HCT116 (cell line): ENCODE measurements around the gene PASD1. TPM values are rescaled to one million over a fixed set of nuclear protein-coding genes. Genes with fewer than 3 reads are reported as not detected.

Experiments
- ATAC-seq: fragments of 200-7000 bp; cut with Tn5 transposase; 2 replicates; pipeline ENCODE4 v1.9.1; 2020; ENCODE audit warnings: mild to moderate bottlenecking, moderate library complexity
- BruUV-seq: library from RNA; stranded (reverse); fragments of 400-500 nt; replicated peaks from 2 replicates; lab custom pipeline; 2021; lab: Mats Ljungman, UMichigan
- CTCF ChIA-PET: fragments of 300-600 bp; sonication (Branson Sonifier 250); formaldehyde crosslinking; loops from one replicate; lab custom pipeline; 2021; ENCODE audit warnings: antibody characterized with exemption; lab: Charles Lee
- POLR2A ChIA-PET: fragments of 300-600, 350-600 bp; sonication (Branson Sonifier 250); formaldehyde crosslinking; loops from one replicate; lab custom pipeline; 2021; ENCODE audit warnings: antibody characterized with exemption; lab: Charles Lee
- RAD21 ChIA-PET, 2 experiments: fragments of 300-600 bp; sonication (Branson Sonifier 250); formaldehyde crosslinking; loops; one replicate each; lab custom pipeline; 2023; ENCODE audit warnings: low total read pairs in 2 of 2; ENCODE audit not compliant: uncharacterized antibody in 2 of 2, unreplicated experiment in 2 of 2, low non-redundant PET in 1 of 2; lab: Charles Lee
- DNase-seq: peaks from one replicate; pipeline ENCODE4 v3.0.0-alpha.2; 2010; ENCODE audit warnings: low read depth, low spot score
- H2AFZ ChIP-seq: fragments of 200-600 bp; shearing (Covaris generic), sonication (generic); 2 replicates; pipeline ENCODE4 v1.6.1; 2017; ENCODE audit warnings: low read depth, mixed run types, mixed read lengths, antibody characterized with exemption, low read length; ENCODE audit not compliant: poor library complexity, severe bottlenecking
- H3K27ac ChIP-seq: 2 replicates; pipeline ENCODE4 v1.5.1; 2012; ENCODE audit warnings: low read depth, low read length
- H3K27me3 ChIP-seq: fragments of 200-600 bp; sonication (generic); 2 replicates; pipeline ENCODE4 v1.6.1; 2016; ENCODE audit warnings: mixed run types, low read length, mixed read lengths; ENCODE audit not compliant: insufficient read depth
- H3K36me3 ChIP-seq, 2 experiments: fragments of 200-500 bp in 1 of 2; fragments of 200-600 bp in 1 of 2; sonication (Bioruptor generic) in 1 of 2; sonication (generic) in 1 of 2; 2 replicates each; pipeline versions ENCODE4 v1.5.1 to v1.6.1; 2014 to 2016; ENCODE audit warnings: low read length in 2 of 2, inconsistent platforms in 1 of 2, mixed read lengths in 1 of 2, mixed run types in 1 of 2; ENCODE audit not compliant: insufficient read depth in 2 of 2, control insufficient read depth in 1 of 2
- H3K4me1 ChIP-seq, 2 experiments: fragments of 200-600 bp in 1 of 2; sonication (generic) in 1 of 2; 2 replicates each; pipeline versions ENCODE4 v1.5.1 to v1.6.1; 2012 to 2017; ENCODE audit warnings: low read length in 2 of 2, inconsistent platforms in 1 of 2, mild to moderate bottlenecking in 1 of 2, mixed read lengths in 1 of 2, mixed run types in 1 of 2, moderate library complexity in 1 of 2; ENCODE audit not compliant: insufficient read depth in 2 of 2, control insufficient read depth in 1 of 2
- H3K4me2 ChIP-seq: fragments of 200-600 bp; sonication (generic); 2 replicates; pipeline ENCODE4 v1.6.1; 2017; ENCODE audit warnings: mixed run types, low read length, mixed read lengths
- H3K4me3 ChIP-seq, 2 experiments: fragments of 200-600 bp in 1 of 2; sonication (generic) in 1 of 2; replicated peaks in 1 of 2; 2 replicates each; pipeline ENCODE4 v1.5.1; 2011 to 2016; ENCODE audit warnings: low read length in 2 of 2, control low read depth in 1 of 2, low read depth in 1 of 2, mild to moderate bottlenecking in 1 of 2, mixed read lengths in 1 of 2, mixed run types in 1 of 2
- H3K79me2 ChIP-seq: fragments of 200-600 bp; sonication (generic); 2 replicates; pipeline ENCODE4 v1.6.1; 2017; ENCODE audit warnings: mild to moderate bottlenecking, mixed run types, low read length, moderate library complexity, mixed read lengths; ENCODE audit not compliant: insufficient read depth
- H3K9ac ChIP-seq: fragments of 200-600 bp; sonication (generic); 2 replicates; pipeline ENCODE4 v1.6.1; 2016; ENCODE audit warnings: low read length, mixed read lengths
- H3K9me2 ChIP-seq: fragments of 200-600 bp; sonication (generic), shearing (Covaris generic); 2 replicates; pipeline ENCODE4 v1.6.1; 2017; ENCODE audit warnings: mixed run types, mild to moderate bottlenecking, moderate library complexity; ENCODE audit not compliant: insufficient read depth
- H3K9me3 ChIP-seq, 2 experiments: fragments of 200-500 bp in 1 of 2; fragments of 200-600 bp in 1 of 2; sonication (Bioruptor generic) in 1 of 2; sonication (generic) in 1 of 2; 2 replicates each; pipeline ENCODE4 v1.6.1; 2014 to 2017; ENCODE audit warnings: low read length in 2 of 2, mixed read lengths in 2 of 2, inconsistent platforms in 1 of 2, low read depth in 1 of 2, mild to moderate bottlenecking in 1 of 2, mixed run types in 1 of 2, moderate library complexity in 1 of 2; ENCODE audit not compliant: control insufficient read depth in 1 of 2, insufficient read depth in 1 of 2
- H4K20me1 ChIP-seq: fragments of 200-600 bp; sonication (generic), shearing (Covaris generic); 2 replicates; pipeline ENCODE4 v1.6.1; 2017; ENCODE audit warnings: mixed run types, mild to moderate bottlenecking, moderate library complexity; ENCODE audit not compliant: insufficient read depth
- CBX3 ChIP-seq: IDR thresholded peaks from 2 replicates; pipeline ENCODE4 v1.6.1; 2012; ENCODE audit warnings: low read depth
- CEBPB ChIP-seq: IDR thresholded peaks from 2 replicates; pipeline ENCODE4 v1.6.1; 2012; ENCODE audit warnings: low read depth
- CTCF ChIP-seq, 3 experiments: fragments of 200-600 bp in 1 of 3; sonication (generic) in 1 of 3; IDR thresholded peaks in 2 of 3; conservative IDR thresholded peaks in 1 of 3; 2 replicates each; pipeline ENCODE4 v1.5.1; 2012 to 2017; ENCODE audit warnings: low read depth in 2 of 3, low read length in 2 of 3, antibody characterized with exemption in 1 of 3, borderline replicate concordance in 1 of 3, control low read depth in 1 of 3, mild to moderate bottlenecking in 1 of 3, mixed read lengths in 1 of 3, mixed run types in 1 of 3, moderate library complexity in 1 of 3; ENCODE audit not compliant: insufficient read depth in 1 of 3
- EGR1 ChIP-seq: IDR thresholded peaks from 2 replicates; pipeline ENCODE4 v1.6.1; 2012; ENCODE audit warnings: low read depth
- ELF1 ChIP-seq: IDR thresholded peaks from 2 replicates; pipeline ENCODE4 v1.6.1; 2012; ENCODE audit warnings: low read depth, borderline replicate concordance
- EZH2 ChIP-seq: fragments of 200-600 bp; sonication (generic); IDR thresholded peaks from 2 replicates; pipeline ENCODE4 v1.6.1; 2017; ENCODE audit warnings: antibody characterized with exemption, mixed run types
- FOSL1 ChIP-seq: IDR thresholded peaks from 2 replicates; pipeline ENCODE4 v1.6.1; 2012; ENCODE audit warnings: low read depth
- JUND ChIP-seq: IDR thresholded peaks from 2 replicates; pipeline ENCODE4 v1.6.1; 2012
- MAX ChIP-seq: IDR thresholded peaks from 2 replicates; pipeline ENCODE4 v1.6.1; 2012
- POLR2A ChIP-seq: IDR thresholded peaks from 2 replicates; pipeline ENCODE4 v1.7.0; 2011; ENCODE audit warnings: borderline replicate concordance; ENCODE audit not compliant: insufficient read depth, insufficient read length; ENCODE audit errors: extremely low read depth
- RAD21 ChIP-seq: IDR thresholded peaks from 2 replicates; pipeline ENCODE4 v1.6.1; 2012; ENCODE audit warnings: low read depth, mild to moderate bottlenecking
- REST ChIP-seq: IDR thresholded peaks from 2 replicates; pipeline ENCODE4 v1.6.1; 2012; ENCODE audit warnings: low read depth
- SP1 ChIP-seq: IDR thresholded peaks from 2 replicates; pipeline ENCODE4 v1.6.1; 2012; ENCODE audit warnings: low read depth
- SRF ChIP-seq: IDR thresholded peaks from 2 replicates; pipeline ENCODE4 v1.6.1; 2012; ENCODE audit warnings: low read depth
- TCF7L2 ChIP-seq: IDR thresholded peaks from 2 replicates; pipeline ENCODE4 v1.7.0; 2011; ENCODE audit warnings: borderline replicate concordance, inconsistent platforms; ENCODE audit not compliant: insufficient read depth, insufficient read length; ENCODE audit errors: extremely low read depth
- YY1 ChIP-seq: IDR thresholded peaks from 2 replicates; pipeline ENCODE4 v1.6.1; 2011; ENCODE audit warnings: low read length, low read depth, moderate library complexity, mild to moderate bottlenecking; ENCODE audit not compliant: insufficient replicate concordance; ENCODE audit errors: extremely low read depth
- ZBTB33 ChIP-seq: IDR thresholded peaks from 2 replicates; pipeline ENCODE4 v1.6.1; 2011; ENCODE audit warnings: mild to moderate bottlenecking, low read length, moderate library complexity; ENCODE audit not compliant: insufficient replicate concordance; ENCODE audit errors: extremely low read depth
- ZFX ChIP-seq: fragments of 450-650 bp; IDR thresholded peaks from 2 replicates; pipeline ENCODE4 v1.6.1; 2017
- intact Hi-C: fragments of 100-400 bp; cut with micrococcal nuclease; formaldehyde crosslinking; loops from 2 replicates; pipeline ENCODE4 v1.10.0; 2022
- total RNA-seq: library from RNA; stranded (reverse); gene quantifications from one replicate; pipeline ENCODE4 v1.2.1, GENCODE V29; 2021; ENCODE audit not compliant: unreplicated experiment

PASD1 gene
- total RNA-seq, 1 experiment from 2014 or later, result not detected

GRCh38 chrX:151604931-151605330 is 41.5 kb downstream of the PASD1 start:
- RAD21 ChIA-PET, result no interaction called here
- Histone ChIP-seq H3K27ac (no peak overlapping the region), H2AFZ (no peak overlapping the region), H3K27me3 (0 out of 2 replicates have a peak, but pooled peaks cover 2% of the 10 kb centered on the region), H3K36me3 (no peaks in the 10 kb centered on the region), H3K9me2 (no peaks in the 10 kb centered on the region), H3K9me3 (no peaks in the 10 kb centered on the region), H3K4me1 (no peaks in the 10 kb centered on the region), H3K4me3 (no peak overlapping the region), H3K79me2 (no peaks in the 10 kb centered on the region), H4K20me1 (no peaks in the 10 kb centered on the region), H3K4me2 (no peak overlapping the region), H3K9ac (no peak overlapping the region)
- CTCF ChIA-PET, result no interaction called here
- TF ChIP-seq ZBTB33 (no peak), MAX (no peak), SP1 (no peak), CTCF (IDR thresholded peaks at IDR 0.05 in 2 of 3, conservative IDR thresholded peaks at IDR 0.05 in 1 of 3; ENCODE audit: borderline replicate concordance in 1 of 3, insufficient read depth in 1 of 3, low read depth in 2 of 3, low read length in 2 of 3) (no peak), EZH2 (no peak), FOSL1 (no peak), RAD21 (no peak), ZFX (no peak), REST (no peak), ELF1 (no peak), POLR2A (no peak), SRF (no peak), JUND (no peak), CBX3 (no peak), CEBPB (no peak), EGR1 (no peak), YY1 (no peak), TCF7L2 (no peak)
- DNase-seq (no peak), ATAC-seq (no peak)
- intact Hi-C loops, result loop anchor here (5.0 kb wide), 1 partner anchor 98 kb away; no protein-coding TSS in a partner anchor
- BruUV-seq, result no TSS peak
- POLR2A ChIA-PET, result no interaction called here
